Stimulated activated CD8-positive, alpha-beta memory T cell treated with anti-CD3 and anti-CD28 coated beads, Interleukin-15, amount 100 ng/mL, for 24 hours (primary cell): ENCODE measurements around the gene UGT3A2.
"Not testable (repeated sequence)": the region's sequence is repeated elsewhere in the genome, so short reads cannot be mapped to it uniquely, and the experiment has no call there.

Experiments used
- DNase-seq: peaks from one replicate; pipeline ENCODE4 v3.0.0-alpha.2; 2020; ENCODE audit warnings: low read depth

UGT3A2 gene

DNA sequence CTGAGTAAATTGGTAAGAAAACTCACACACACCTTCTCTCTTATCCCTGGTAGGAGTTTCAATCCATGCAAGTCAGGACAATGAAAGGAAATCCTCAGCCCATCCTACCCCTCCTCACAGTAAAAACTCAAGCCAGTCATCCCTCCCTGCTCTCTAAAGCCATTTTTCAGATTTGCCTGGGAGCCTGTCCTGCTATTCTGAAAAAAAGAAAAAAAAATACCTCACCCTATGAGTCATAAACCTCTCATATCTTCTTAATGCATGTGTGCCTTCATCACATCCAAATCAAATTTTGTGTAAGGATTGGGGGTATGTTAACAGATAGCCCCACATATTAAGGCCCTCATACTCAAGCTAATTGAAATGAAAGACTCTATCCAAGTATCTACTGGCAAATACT is 14.1 kb downstream of the UGT3A2 start:
- no peak for DNase-seq

DNA sequence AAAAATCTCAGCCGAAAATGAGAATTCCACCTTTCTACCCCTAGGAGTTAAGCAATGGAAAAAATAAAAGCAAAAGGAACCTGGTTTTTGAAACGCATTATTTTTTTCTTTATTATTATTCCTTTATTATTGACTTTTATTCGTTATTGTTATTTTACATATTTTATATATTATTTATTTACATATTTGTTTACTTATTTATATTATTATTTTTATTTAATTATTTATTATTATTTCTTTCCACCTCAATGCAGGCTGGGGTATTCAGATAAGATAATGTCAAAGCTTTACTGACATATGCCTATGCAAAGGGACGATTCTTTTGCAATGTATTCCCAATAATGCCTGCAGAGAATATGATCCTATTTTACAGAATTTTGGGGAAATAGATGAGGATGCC is 16.7 kb downstream of the UGT3A2 start:
- DNase-seq: no peak

DNA sequence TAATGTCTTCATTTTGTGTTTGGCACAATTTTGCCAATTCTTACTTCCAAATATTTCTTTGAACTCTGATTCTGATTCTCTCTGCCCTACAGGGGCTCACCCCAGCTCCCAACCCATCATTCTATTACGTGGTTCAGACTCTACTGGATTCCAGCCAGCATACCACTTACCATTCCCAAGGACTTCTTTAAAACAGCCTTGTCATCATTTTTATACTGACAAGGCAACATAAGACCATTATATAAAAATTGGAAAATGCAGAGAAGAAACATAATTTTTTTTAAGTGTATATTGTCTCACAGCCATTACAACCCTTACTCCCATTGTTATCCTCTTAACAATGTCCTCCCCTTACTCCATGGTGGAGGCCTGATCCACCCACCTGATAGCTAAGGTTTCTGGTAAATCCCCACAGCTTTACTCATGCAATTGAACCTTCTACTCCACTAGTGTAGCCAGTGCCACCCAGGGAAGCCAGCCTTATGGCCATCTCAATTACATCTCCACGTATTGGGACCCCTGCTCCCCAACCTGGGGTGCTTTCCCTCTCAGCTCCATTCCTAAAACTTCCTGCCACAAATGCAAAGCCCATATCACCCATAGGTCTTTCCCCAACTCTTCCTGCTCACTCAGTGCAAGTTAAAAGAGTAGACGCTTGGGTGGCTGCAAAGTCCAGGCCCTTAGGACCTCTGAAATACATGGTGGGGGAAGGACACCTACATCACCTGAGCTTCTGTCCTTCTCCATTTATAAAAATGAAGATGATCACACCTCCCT is 19.1 kb downstream of the UGT3A2 start:
- DNase-seq: no peak

DNA sequence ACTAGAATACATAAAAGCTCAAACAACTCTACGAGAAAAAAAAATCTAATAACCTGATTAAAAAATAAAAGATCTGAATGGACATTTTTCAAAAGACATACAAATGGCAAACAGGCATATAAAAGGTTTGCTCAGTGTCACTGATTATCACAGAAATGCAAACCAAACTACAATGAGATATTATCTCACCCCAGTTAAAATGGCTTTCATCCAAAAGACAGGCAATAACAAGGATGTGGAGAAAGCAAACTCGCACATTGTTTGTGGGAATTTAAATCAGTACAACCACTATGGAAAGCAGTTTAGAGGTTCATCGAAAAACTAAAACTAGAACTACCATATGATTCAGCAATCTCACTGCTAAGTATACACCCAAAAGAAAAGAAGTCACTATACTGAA is 20.8 kb downstream of the UGT3A2 start:
- DNase-seq: no peak

DNA sequence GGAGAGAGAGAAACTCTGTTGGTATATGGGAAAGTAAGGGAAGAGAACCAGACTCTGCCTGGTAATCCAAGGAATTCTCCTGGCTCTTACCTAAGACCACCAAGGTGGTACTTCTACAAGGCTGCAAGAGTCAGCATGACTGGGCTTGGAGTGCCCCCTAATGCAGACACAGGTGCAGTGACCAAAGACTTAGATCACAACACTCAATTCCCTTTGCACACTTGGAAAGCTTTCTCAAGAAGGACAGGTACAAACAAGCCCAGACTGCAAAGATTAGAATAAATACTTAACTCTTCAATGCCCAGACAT is 25.2 kb downstream of the UGT3A2 start:
- DNase-seq: no peak

DNA sequence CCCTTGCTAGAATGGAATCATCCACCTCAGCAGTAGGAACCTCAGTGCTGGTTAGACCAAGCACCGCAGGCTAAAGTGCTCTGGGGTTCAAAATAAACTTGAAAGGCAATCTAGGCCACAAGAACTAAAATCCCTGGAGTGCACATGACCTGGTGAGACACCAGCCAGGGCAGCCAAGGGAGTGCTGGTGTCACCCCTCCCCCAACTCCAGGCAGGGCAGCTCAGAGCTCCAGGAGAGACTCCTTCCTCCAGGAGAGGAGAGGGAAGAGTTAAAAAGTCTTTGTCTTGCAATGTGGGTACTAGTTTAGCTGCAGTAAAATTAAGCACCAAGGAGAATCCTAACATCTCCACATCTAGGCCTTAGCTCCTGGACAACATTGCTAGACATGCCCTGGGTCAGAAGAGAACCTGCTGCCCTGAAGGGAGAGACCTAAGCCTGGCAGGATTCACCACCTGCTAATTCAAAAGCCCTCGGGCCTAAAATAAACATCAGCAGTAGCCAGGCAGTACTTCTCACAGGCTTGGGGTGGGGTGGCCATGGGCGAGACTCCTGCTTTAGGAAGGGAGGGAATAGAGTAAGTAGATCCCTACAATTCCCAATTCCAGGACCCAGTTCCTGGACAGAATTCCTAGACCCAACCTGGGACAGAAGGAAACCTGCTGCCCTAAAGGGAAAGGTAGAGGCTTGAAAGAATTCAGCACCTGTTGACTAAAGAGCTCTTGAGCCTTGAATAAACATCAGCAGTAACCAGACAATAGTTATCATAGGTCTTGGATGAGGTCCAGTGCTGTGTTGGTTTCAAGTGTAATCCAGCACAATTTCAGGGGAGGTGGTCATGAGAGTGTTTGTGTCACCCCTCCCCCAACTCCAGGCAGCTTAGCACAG is 25.8 kb downstream of the UGT3A2 start:
- no peak for DNase-seq

DNA sequence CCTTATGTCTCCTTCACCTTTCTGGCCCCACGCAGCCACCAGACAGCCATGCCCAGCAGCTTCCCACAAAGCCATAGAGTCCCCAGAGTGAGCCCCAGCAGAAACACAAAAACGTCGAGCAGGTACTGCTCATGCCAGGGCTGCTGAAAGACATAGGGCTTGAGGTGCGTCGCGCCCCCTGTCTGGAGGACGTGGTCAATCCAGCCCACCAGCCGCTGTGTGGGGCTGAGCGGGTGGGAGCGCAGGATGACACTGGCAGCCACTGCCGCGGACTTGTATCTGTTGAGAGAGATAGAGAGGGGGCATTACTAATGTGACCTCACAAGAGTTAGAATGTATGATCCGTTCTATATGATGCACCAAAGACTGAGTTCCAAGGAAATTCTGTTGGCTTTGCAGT is 31.0 kb downstream of the UGT3A2 start:
- no peak for DNase-seq

DNA sequence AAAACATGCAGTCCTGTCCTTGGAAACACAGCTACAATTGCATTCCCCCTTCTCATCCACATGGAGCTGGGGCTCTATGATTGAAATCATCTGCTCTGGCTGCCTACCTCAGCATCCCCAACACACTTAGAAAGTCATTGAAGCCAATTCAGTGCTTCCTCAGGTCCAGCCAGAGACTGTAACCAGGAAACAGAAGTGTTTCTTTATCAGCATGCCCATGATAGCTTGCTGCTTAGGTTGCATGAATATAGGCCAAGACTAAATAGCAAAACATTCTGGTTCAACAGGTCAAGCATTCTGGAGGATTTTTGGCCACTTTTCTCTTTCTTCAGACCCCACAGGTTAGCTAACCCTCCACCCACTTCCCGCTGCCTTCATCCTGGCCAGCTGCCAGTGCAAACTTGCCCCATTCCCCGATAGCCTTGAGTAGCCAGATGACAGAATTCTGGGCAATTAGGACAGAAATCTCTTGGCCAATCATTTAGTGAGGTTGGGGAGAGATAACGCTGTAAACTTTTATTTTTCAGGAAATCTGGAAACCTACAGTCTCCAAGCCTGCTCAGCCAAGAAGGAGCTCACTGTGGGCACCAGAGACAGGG is 32.0 kb downstream of the UGT3A2 start:
- not testable (repeated sequence) for DNase-seq

DNA sequence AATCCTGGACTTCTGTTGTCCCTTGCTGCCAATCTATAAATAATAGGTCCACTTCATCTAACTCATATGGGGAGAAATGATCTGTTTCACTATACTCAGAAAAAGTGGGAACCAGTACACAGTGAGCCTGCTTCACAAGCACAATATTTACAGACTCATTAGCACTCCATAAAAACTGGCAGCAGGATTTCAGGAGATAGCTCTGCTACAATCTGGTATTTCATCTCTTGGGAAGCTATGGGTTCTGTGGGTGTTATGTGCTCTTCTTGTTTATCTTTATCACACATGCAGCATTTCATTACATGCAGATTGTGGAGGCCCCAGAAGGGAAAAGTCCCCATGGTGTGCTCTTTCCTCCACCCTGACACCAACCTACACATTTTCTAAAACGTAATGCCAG is 33.2 kb downstream of the UGT3A2 start:
- DNase-seq: no peak

DNA sequence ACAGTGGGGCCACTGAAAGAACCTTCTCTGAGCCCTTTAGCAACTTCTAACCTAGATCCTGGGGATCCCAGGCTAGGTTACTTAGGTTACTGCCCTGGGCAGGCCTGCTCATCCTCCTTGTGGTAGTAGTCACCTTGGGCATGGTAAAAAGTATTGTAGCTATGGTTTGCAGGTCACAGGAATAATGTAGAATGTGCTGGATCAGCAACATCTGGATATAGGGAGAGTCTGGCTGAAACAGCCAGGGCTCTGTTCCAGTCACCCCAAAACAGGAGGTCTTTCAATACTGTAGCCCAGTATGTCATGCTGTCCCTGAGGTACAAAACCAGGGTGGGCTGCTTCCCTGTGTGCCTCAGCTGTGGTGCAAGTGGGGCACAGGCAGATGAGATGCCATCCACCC is 33.6 kb downstream of the UGT3A2 start:
- DNase-seq: no peak

DNA sequence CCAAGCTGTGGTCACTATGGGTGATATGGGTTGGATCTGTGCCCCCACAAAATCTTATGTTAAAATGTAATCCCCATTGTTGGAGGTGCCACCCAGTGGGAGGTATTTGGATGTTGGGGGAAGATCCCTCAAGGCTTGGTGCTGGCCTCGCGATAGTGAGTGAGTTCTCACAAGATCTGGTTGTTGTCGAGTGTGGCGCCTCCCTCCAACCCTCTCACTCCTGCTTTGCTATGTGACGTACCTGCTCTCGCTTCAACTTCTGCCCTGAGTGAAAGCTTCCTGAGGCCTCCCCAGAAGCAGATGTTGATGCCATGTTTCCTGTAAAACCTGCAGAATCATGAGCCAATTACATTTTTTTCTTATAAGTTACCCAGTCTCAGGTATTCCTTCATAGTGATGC is 35.5 kb downstream of the UGT3A2 start:
- DNase-seq: no peak

DNA sequence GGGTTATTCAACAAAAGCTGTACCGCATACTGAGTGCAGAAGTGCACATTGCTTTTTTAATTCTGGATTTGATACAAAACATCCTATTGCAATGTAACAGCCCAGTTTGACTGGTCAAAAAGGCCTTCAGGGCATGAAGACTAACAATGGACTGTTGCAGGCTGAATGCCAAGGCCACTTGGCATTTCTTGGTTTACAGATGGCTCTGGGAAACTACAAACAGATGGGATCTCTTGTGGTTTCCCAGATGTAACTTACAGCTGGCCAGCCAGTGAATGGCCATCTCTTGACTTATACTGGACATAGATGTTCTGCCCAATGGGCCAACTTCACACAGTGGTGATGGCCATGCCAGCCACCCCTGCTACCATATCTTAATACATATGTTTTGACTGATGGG is 36.8 kb downstream of the UGT3A2 start:
- no peak for DNase-seq

DNA sequence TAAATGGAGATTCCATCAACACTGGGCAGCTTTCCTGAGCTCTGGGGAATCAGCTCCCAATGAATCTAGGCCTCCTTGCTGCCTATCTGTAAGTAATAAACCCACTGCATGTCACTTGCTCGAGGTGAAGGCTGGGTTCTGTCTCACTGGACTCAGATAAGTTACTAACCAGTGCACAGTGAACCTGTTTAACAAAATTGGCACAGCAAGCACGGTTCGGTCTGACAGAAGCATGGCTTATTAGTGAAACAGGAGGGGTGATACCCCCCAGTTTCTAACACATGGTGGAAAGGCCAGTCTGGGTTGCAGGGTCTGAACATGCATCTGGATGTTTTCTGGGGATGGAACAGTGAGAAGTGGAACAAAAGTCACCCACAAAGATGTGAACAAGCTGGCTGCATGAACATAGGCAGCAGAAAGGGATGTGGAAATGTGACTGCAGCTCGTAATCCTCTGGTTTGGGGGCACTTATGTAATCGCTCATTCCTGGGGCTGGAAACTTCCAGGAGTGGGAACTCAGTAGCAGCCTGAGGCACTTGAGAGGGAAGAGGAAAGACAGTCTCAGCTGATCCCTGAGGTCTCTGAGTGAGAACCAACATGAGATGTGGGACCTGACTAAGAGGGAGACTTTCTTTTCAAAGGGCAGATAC is 37.7 kb downstream of the UGT3A2 start:
- DNase-seq: no peak

DNA sequence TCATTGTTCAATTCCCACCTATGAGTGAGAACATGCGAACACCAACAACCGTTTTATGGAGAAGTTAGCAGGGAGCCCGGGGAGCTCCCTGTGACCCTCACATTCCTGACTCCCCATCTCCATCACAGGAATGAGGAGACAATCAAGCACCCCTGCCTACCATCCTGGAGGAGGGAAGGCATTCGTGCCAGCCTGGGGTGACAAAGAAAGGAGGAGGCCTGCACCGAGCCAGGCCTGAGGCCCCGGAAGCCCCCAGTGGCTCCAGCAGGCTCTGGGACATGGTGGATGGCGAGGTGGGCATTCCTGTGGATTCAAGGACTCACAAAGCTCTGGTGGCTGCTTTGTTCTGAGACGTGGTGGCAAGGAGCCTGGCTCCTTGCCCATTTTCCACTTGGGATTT is 39.0 kb downstream of the UGT3A2 start:
- no peak for DNase-seq

DNA sequence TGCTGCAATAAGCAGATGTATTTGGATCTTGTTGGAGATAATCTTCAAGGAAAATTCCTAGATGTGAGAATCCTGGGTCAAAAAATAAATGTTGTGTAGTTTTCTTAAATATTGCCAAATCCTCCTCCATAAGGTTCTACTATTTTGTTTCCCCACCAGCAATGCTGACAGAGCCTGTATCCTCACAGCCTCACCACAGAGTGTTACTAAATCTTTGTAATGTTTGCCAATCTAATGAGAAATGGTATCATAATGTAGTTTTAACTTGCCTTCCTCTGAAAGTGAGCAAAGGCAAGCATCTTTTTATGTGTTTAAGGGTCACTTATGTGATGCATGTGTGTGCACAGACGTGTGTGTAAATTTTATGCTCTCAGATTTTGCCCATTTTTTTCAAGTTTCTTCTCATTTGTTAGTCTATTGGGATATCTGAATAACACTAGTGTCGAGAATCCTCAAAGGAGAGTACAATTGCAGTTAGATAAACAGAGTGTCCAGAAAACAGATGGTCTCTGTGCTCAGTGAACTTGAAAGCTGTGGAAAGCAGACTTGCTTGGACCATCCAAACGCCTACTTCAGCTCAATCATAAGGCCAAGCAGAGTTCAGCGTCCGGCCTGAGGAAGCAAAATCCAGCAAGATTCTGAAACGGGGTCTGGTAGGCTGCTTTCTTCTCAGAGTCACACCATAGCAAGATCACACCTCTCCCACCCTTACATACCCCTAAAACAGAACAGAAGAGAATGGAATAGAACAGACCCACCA is 39.8 kb downstream of the UGT3A2 start:
- no peak for DNase-seq

DNA sequence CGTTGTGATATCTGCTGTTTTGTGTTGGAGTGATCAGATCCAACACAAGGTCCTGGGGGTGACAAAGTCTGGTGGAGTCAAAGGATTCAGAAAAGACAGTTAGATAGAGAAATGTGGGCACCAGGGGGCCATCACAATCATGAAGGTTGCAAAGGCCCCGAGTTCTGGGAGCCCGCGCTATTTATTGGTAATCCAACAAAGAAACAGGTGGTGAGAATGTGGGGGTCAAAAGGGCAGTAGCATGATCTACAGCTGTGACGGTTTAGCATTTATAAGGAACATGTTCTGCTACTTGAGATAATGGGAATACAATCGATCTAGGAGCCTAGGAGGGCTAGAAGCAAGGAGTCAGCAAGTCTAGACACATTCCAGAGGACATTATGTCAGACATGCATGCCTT is 44.4 kb downstream of the UGT3A2 start:
- DNase-seq: not testable (repeated sequence)

DNA sequence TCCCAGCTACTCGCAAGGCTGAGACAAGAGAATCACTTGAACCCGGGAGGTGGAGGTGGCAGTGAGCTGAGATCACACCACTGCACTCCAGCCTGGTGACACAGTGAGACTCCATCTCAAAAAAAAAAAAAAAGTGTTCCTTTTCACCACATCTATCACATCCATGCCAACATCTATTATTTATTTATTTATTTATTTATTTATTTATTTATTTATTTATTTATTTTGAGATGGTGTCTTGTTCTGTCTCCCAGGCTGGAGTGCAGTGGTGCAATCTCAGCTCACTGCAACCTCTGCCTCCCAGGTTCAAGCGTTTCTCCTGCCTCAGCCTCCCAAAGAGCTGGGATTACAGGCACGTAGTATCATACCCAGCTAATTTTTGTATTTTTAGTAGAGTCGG is 47.1 kb downstream of the UGT3A2 start:
- DNase-seq: not testable (repeated sequence)

DNA sequence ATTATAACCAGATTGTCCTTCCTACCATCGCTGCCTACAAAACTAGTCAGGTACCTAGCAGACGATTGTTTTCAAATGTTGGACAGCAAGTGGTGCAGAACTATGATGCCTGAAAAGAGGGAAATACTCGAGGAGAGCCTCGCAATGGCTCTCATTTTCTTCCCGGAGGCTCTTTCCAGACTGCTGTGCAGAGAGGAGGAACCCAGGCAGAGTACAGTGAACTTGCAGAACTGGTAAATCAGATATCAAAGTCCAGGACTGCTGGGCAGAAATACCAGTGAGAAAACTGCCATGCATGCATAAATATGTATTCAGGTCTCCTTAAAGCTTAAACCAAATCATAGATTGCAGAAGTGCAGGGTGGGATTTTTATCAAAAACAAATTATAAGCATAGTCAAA is 49.1 kb downstream of the UGT3A2 start:
- no peak for DNase-seq

DNA sequence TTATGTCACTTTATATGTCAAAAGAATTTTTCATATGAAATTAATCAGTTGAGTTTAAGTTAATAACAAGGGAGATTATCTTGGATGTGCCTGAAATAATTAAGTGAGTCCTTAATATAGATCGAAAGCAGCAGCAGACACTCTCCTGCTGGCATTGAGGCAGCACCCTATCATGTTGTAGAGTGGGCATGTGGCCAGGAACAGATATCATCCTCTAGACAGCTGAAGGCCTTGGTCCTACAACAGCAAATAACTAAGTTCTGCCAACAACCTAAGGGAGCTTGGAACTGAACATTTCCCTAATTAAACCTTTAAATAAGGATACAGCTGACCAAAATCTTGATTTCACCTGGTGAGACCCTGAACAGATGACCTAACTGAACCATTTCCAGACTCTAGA is 49.7 kb downstream of the UGT3A2 start:
- no peak for DNase-seq

DNA sequence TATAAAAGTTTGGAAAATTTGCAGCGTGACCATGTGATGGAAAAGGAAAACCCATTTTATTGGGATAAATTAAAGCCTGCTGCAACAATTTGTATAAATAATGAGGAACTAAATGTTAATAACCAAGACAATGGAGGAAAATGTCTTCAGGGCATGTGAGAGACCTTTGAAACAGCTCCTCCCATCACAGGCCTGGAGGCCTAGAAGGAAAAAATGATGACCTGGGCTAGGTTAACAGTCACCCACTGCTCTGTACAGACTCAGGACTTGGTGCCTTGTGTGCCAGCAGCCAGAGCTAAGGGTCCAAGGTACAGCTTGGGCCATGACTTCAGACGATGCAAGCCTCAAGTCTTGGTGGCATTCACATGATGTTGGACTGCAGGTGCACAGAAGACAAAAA is 53.5 kb downstream of the UGT3A2 start:
- no peak for DNase-seq

DNA sequence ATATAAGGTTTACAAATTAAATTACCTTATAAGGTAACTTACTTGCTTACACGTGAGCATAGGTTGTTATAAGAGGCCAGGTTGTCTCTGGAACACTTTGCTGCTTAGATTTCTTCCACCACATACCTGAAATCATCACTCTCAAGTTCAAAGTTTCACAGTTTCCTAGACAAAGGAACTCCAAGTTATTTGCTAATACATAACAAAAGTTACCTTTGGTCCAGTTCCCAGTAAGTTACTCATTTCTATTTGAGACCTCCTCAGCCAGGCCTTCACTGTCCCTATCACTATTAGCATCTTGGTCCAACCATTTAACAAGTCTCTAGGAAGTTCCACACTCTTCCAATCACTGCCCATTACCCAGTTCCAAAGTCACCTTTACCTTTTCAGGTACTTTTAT is 57.0 kb downstream of the UGT3A2 start:
- DNase-seq: no peak

DNA sequence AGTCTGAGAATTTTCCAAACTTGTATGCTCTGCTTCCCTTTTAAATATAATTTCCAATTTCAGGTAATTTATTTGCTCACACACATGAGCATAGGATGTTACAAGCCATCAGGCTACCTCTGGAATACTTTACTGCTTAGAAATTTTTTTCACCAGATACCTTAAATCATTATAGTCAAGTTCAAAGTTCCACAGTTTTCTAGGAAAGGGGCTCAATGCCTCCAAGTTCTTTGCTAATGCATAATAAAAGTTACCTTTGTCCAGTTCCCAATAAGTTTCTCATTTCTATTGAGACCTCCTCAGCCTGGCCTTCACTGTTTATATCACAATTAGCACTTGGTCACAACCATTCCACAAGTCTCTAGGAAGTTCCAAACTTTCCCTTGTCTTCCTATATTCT is 59.3 kb downstream of the UGT3A2 start:
- no peak for DNase-seq
